Spleen (tissue), 7 donors: ENCODE measurements around the gene KCNMB2.

ENCODE experiments used
- CTCF ChIP-seq, 11 experiments: fragments of 200-600 bp in 7 of 11; fragments of 450-650 bp in 4 of 11; sonication (generic) in 4 of 11; IDR thresholded peaks in 8 of 11; conservative IDR thresholded peaks in 3 of 11; 1 replicate in 7 of 11; 2 replicates in 4 of 11; pipeline versions ENCODE4 v1.4.0 to v1.8.0; 2016 to 2021; ENCODE audit warnings: antibody characterized with exemption in 11 of 11, inconsistent platforms in 4 of 11, mild to moderate bottlenecking in 1 of 11
- POLR2A ChIP-seq, 3 donors: fragments of 450-650 bp; IDR thresholded peaks; one replicate each; pipeline ENCODE4 v1.5.1; 2017; ENCODE audit warnings: antibody characterized with exemption in 3 of 3, mild to moderate bottlenecking in 1 of 3
- POLR2AphosphoS5 ChIP-seq, 3 donors: sonication (generic); formaldehyde crosslinking; IDR thresholded peaks; one replicate each; pipeline ENCODE4 v1.5.1; 2017; ENCODE audit warnings: antibody characterized with exemption in 3 of 3
- donor health status: DM: no; HTN: no; CAD: no; lungs with moderate emphysema.
- donor health status: DM: no; HTN: no; CAD: no.
- donor health status: DM: no; HTN: no; CAD: no.

DNA sequence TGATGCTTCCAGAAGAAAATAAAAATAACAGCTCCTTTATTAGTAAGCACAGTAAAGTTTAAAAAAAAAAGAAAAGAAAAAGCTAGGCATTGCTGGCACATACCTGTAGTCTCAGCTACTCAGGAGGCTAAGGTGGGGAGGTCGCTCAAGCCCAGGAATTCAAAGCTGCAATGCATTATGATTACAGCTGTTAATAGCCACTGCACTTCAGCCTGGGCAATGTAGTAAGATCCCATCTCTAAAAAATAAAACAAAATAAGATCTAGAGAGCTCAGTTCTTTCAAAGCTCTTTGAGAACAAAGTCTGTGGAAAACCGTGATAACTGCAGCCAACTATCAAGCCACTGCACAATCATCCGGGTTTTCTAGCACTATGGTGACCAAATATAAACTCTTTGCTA lies 323.1 kb downstream of the KCNMB2 start:
- no peak for TF ChIP-seq POLR2AphosphoS5 (IDR thresholded peaks at IDR 0.05)
- no peak for TF ChIP-seq CTCF (IDR thresholded peaks at IDR 0.05 in 8 of 11, conservative IDR thresholded peaks at IDR 0.05 in 3 of 11)
- no peak for TF ChIP-seq POLR2A (IDR thresholded peaks at IDR 0.05)
